GM21529 (cell line): Measurements from ENCODE around the gene VOPP1.
"Not testable (repeated sequence)": the region's sequence is repeated elsewhere in the genome, so short reads cannot be mapped to it uniquely, and the experiment has no call there.

Source experiments
- ATAC-seq: cut with Tn5 transposase; IDR thresholded peaks from one replicate; pipeline ENCODE4 v1.9.1; 2021; ENCODE audit not compliant: unreplicated experiment

The VOPP1 gene

DNA sequence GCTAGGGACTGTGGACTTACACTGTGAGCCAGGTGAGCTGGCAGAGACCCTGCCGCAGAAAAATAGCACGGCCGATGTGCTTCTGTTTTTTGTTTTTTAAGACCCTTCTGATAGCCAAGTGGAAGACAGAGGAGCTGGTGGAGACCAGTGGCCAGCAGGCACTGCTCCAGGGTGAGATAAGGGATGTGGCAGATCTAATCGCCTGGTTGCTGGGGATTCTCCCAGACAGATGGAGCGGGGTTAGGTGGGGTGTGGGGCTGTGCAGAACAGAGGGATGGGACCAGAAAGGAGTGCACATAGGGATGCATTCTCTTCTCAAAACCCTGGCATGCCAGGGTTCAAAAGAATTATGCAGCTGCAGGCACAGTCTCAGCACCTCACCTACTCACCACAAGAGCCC is 82.2 kb downstream of the VOPP1 start:
- ATAC-seq = no peak

DNA sequence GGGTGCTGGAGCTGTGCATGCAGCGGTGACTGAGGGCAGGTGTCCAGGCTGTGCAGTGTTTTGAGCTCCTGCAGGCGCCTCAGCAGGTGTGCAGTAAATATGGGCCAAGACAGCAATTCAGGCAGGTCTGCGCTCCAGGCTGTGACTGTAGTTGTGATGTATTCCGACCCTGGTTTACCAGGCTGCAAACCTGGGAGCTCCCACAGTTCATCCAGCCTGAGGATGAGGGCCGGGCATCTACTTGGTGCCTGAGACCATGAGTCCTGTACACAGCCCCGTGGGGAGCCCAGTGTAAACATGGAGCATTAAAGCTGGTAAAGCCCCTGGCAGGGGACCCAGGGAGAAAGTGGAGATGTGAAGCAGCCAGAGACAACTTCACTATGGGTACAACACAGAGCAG is 82.8 kb downstream of the VOPP1 start:
- no peak for ATAC-seq

DNA sequence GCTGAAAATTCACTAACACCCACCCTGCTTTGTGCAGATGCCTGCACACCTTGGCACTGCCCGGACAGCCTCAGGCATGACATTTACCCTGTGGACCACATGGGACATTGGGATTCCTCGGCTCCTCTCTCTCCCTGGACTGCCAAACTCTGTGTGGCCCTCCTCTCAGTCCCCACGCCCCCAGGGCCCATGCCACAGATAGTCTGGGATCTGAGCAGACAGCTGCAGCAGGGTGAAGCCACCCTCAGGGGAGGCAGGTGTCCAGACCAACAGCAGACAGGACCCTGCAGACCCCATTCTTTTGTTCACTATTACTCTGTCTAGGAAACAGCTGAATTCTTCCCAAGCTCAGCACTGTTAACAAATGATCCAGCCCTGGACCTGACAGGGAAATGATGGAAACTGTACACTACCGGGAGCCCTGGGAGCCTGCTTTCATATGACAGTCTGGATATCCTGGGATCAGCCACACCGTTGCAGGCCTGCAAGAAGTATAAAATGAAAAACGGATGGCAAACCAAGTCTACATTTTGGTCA is 83.4 kb downstream of the VOPP1 start:
- no peak for ATAC-seq

DNA sequence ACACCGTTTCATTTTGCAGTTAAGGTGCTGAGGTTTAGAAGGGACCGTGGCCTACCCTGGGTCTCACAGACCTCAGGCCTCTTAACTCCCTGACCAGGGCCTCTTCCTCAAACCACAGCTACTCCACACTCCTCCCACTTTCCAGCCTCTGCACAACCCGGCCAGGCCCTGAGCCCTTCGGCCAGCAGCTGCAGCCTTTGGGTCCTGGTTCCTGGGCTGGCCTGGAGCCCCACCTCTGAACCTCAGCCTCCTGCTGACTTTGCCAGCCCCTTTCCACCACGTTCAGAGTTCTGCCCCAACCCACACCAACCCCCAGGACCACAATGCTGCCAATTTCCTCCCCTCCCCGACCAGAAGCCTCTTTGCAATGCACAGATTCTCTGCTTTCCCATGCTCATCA is 84.1 kb downstream of the VOPP1 start:
- ATAC-seq = no peak

DNA sequence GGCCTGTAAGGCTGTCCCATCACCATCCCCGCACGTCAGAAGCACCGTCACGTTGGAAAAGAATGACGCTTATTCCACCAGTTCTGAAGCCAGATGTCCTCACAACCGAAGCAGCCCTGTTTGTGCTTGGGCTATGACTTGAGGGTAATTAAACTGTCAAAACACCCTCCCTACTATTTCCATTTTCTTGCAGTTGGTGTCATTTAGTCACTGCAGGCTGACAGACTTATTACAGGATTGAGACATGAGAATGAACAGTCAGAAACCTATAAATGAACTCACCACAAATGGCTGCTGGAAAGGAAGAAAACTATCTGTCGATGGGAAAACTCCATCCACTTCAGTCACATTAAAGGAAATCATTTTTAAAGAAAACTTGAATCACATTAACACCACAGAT is 85.3 kb downstream of the VOPP1 start:
- ATAC-seq = no peak

DNA sequence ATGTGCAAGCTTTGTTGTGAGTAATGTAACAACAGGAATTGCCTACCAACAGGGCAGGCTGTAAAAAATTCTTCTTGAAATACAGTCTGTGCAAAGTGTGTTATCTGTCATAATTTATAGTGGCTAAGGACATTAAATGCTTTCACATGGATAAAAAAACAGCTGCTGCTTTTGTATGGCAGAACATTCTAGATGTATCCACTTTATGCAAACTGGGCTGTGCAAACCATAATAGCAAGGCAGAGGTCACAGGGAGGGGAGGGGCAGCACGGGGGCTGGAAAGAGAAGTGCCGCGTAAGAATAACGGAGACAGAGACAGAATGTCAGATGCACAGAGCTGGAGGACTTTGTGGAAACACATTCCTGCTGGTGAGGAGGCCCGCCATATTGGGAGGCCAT is 86.1 kb downstream of the VOPP1 start:
- ATAC-seq = no peak

DNA sequence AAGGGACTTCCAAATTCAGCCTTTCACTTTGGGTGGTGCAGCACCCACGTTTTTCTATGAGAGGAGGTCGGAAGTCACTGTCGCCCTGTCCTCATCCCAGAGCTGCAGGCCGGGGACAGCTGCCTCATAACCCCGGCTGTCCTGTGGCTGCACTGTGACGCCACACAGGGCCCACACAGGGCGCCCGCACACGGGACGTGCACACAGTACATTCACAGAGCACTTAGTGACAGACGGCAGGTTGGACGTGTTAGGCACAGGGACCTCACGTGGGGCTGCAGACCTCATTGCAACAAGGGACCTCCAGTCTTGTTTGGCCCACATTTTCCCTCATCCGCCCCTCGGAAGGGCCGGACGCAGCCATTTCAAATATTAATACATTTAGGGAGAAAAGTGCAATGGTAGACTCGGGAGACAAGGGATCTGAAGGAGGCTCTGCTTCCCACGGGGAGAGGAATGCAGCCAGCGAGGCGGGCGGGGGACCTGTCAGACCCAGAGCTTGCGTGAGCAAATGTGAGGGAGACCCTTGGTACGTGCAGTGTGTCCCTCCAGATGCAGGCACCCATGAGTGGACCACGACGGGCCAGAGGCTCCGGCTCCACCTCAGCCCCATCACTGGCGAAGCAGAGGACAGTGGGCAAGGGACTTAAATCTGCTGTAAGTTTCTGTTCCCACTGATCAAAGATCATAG is 86.7 kb downstream of the VOPP1 start:
- no peak for ATAC-seq

DNA sequence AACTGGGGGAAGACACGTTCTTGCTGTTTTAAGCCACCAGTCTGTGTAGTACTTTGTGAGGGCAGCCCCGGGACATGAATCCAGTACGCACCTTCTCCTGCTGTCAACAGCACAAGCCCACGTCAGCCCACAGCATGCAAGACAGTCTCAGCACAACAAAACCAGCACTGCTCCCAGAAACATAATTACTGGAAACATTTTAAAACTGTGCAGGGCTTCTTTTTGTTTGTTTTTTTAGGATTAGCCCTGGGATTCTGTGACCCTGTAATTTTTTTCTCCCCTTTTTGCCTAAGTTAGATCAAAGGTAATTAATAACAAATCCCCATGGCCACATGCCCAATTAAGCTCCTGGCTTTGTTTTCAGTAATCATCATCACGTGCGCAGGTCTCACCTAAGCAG is 87.5 kb downstream of the VOPP1 start:
- no peak for ATAC-seq

DNA sequence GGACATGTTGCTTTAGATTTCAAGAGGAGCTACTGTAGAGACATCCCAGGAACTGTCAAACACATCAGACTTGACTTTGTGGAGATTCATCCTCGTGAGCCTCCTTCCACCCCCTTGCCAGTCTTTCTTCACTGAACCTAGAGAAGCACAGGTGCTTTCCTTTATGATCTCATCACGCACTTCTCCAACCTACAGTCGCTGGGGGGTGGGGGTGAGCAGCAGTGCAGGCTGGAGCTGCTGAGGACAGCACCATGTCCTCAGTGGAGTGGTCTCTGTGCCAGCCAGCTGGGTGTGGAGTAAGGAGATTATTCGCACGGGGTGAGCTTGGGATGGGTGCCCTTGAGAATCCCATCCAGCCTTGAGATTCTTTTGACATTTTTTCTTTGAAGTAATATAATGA is 88.1 kb downstream of the VOPP1 start:
- no peak for ATAC-seq

DNA sequence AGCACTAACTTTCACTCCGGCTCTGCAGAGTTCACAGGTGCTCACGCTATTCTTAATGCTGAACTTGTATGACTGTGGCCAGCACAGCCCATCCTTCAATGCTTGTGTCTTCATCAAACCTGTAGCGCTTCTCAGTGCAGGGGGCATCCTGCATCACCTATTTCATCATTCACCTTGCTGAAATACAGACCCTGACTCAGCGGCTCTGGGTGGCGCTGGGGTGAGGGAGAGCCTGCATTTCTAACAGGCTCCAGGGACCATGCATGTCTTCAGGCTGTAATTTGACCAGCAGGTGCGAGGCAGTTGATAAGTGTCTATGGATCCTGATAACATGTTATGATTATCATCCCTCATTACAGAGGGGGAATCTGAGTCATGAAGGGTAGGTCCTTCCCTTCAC is 89.3 kb downstream of the VOPP1 start:
- ATAC-seq = no peak

DNA sequence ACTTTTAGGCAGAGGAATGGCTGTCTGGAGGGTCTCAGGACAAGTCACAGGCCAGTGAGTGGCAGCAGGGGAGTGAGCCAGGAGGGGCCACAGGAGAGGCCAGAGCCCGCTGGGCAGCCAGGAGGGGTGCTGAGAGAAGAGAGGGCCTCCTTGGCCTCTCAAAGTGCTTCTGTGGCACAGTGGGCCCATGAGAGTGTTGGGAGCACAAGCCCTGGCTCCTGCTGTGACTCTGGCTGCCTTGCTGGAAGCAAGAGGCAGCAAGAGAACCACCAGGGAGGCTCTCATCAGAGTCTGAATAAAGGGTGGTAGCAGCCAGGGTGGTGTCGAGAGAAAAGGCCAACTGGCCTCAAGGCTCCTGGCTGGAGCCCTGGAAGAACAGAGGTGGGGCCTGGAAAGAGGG is 91.1 kb downstream of the VOPP1 start:
- no peak for ATAC-seq

DNA sequence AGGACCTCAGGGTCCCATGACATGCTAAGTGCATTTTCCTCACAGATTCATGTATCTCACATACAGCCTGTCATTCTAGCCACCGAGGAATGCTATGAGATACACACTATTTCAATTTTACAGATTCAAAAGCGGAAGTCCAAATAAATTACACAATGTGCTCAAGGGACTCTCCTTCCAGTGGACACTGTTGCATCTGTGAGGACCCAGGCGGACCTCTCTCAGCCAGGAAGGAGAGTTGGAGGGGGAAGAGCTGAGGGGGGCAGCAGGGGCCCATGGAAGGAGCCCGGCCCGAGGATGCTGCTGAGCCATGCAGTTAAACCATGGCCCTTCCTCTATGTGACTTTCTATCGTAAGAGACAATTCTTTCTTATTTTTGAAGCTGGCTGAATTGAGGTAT is 93.6 kb downstream of the VOPP1 start:
- no peak for ATAC-seq

DNA sequence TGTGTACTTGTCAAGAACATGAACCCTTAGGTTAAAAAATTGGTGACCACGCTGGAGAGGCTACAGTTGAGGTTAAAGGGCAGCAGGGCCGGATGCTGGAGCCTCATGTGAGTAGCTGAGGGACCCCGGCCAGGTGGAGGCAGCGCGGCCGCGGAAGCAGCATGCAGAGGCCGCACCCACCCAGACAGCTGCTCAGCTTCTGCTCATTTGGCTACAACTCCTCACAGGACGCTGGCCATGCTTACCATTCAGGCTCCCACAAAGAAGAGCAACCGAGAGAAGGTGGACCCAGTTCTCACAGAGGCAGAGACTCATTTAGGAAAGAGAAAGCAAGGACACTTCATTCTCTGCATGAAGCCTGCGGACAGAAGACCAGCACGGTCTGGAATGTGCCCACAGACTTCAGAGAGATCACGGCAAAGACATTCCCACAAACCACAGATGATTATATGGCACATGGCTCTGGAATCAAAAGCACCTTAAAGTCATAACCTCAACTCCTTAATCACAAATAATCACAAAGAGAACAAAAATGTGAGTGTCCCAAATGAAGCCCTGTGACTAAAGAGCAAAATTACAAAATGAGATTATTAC is 94.4 kb downstream of the VOPP1 start:
- no peak for ATAC-seq

DNA sequence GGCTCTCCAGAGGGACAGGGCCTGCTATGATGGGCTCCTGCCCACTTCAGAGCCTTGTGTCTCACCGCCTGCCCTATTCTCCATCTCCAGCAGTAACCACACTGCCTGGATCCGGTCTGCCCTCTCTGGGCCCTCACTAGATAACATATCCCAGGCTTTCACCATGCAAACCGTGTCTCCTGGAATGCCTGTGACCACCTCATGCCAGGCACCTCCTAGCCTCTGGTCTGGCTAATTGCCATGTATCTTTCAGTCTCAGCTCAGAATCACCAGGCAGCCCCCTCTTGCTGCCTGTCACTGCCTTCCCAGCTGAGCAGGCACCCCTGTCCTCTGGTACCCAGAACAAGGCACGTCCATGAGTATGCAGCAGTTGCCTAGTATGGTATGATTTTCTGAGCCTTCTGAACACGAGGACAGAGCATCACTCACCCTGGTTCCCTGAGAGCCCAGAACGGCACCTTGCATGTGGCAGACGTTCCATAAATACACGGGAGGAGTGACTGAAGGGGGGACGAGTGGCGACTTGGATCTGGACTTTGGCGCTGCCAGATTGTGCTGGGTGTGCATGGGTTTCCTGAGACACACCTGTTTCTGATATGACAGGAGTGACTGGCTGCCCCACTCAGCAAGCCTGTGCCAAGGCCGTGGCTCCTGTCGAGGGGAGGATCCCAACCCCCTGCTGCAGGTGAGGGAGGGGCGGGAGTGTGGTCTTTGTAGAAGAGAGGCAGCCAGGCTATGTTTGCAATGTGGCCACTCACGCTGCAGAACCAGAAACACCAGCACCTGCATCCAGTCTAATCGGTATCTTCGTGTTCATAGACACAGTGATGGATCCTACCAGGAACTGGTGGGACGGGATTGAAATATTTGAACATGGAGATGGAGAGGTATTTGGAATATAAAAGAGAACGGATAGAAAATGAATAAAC is 95.2 kb downstream of the VOPP1 start:
- no peak for ATAC-seq

DNA sequence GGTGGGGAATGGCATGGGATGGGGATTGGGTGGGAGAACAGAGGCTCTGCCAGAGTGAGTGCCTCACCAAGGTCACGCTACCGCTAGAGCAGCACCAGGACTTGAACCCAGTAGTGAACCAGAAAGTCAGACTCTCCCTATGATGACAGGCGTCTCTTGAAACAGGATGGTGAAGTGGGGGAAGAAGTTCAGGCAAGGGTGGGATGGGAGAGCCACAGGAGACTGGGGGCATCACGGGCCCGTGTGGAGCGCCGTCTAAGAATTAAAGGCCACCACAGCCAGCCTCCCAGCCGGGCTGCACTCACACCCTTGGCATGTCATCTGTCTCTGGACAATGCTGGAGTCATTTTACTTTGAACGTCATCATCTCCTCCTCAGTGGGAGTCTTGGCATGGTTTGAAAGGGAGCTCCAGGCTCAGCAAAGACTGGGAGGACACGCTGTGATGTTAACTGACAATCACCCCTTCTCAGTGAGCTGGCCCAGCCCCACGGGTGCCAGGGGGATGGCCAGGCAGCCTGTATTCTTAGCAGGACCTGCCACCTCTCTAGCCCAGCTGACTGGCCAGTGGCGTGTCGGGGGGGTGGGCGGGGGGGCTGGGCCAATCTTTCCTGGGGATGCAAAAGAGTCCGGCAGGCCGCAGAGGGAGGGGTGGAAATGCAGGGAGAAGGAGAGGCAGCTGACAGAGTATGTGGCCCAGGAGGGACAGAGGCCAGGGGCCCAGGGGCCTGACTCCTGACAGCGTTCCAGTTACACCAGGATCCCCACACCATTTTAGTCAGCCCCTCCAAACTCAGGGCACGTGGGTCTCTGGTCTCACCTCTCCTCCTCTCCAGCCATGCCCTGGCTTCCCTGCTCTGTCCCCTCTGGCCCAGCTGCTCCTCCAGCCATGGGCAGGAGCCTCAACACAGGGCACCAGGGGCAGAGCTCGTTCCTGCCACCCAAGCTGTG is 96.2 kb downstream of the VOPP1 start:
- ATAC-seq = no peak

DNA sequence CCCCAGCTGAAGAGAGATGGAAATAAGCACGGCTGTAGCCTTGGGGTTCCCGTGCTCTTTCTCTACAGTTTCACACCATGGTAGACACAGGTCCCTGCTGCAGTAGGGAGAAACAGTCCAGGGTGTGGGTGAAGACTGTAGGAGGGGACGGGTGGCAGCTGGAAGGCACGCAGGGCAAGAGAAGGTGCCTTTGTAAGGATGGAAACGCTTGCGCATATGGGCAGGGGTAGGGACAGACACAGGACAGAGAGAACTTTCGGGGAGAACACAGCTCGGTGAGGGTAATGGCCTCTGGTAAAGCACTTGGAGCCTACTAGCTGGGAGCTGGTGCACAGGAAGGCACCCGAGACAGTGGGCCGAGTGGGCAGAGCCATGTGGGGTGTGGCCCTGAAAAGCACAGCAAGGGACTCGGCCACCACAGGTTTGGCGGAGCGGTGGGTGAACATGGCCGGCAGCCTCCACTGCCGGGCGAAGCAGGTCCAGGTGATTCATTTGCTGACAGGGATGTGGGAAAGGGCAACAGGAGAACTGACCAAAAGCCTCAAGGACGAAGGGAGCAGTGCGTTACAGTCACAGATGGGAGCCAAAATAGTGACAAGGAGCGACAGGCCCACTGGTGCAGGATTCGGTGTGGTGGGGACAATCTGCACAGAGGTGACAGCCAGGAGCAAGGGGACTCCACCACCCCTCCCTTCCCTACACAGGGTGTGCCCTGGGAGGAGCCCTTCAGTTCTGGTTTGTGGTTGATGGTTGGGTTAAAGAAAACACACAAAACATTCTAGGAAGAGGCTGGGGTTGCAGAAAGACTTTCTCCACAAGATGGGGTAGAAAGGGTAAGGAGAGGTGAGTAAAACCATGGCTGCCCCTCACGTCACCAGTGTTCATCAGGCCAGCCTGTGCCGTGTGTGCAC is 97.1 kb downstream of the VOPP1 start:
- no peak for ATAC-seq

DNA sequence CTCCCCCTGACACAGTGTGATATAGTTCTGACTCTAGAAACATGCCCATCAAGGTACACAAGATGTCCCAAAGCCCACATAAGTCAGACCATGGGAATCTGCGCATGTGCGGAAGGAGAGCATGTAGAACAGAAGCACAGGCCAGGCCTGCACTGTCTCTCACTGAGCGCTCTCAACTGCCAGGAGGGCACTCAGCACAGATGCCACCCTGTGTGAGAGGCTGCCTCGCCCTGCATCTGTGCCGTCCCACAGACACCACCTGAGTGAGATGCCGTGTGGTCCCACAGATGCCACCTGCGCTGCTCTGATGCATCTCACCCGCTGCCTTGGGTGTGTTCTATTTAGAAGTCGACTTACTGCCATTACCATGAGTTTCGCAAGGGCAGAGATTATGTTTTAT is 98.4 kb downstream of the VOPP1 start:
- no peak for ATAC-seq

DNA sequence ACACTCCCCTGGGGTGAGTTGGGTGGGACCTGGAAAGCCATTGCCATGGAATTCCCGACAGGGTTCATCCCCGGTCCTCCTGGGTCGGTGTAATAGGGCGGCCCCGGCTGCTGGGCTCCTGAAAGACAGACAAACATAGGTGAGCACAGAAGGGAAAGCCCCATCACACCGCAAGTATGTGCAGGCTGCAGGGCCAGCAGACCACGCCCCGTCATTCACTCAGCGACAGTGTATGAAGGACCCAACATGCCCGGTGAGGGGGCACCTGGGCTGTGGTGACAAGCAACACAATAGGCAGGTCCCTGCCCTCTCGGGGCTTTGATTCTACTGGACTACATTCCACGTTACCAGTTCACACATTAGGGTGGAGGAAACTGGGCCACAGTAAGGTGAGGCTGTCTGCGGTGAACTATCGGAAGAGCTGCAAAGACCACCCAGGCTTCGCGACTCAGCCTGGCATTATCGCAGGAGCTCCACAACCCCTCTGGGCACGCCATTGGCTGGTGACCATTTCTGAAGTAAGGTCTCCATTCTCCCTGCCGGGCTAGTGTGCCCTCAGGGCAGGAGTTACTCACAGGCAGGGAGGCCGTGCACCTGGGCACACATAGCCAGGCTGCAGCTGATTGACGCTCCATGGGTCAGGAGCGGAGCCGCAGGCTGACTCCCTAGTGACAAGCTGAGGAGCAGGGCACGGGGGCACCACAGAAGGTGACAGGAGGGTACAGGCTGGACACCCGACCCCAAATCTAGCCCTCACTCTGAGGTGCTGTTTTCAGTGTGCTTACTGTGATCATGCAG is 99.2 kb downstream of the VOPP1 start:
- no peak for ATAC-seq

DNA sequence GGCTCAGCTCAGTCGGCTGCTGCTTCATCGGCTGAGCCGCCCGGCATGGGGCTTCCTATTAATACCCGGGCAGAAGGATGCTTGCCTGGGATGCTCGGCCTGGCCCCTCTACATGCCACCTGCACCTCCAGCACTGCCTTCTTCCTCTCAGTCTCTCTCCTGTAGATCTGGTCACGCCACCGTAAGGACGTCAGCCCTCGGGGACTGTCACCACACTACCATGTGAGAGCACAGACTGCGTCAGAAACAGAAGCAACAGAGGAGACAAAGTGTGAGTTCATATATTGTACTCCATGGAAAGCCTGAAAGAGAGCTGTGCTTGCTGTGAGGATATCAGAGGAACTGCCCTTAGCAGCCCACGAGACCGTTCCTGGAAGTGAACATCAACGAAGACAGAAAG is 99.9 kb downstream of the VOPP1 start:
- not testable (repeated sequence) for ATAC-seq
